Body of pancreas (tissue), 4 donors: Measurements from ENCODE around the gene SHBG.

Experiments
- POLR2A ChIP-seq, 3 donors: fragments of 450-650 bp; IDR thresholded peaks; one replicate each; pipeline ENCODE4 v1.6.1; 2016; ENCODE audit warnings: antibody characterized with exemption in 3 of 3, mild to moderate bottlenecking in 2 of 3
- TF ChIP-seq, protein P1 (sequence below), 7 experiments: fragments of 450-650 bp in 4 of 7; fragments of 200-600 bp in 3 of 7; sonication (generic) in 3 of 7; IDR thresholded peaks; one replicate each; pipeline ENCODE4 v1.5.1; 2016 to 2019; ENCODE audit warnings: antibody characterized with exemption in 7 of 7

DNA sequence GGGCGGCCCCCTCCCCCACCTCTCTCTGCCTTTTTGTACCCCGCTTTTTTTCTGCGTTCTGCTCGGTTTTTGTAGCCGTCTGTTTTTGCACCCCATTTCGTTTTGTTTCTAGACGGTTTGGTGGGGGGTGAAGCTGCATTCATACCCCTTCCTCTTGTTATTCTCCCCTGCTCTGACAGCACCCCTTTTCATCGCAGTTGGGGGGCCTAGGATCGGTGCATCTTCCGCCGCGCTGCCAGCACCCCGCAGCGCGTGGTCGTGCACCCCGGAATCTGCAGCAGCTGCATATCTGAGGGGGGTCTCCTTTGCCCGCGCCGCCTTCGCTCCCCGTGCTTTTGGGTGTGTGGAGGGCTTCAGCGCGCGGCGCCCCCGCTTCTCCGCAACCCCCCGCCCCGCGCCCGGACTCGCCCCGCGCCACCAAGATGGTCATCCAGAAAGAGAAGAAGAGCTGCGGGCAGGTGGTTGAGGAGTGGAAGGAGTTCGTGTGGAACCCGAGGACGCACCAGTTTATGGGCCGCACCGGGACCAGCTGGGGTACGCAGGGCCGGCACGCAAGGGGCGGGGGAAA, 21.2 kb downstream of the SHBG start:
- TF ChIP-seq, protein P1, sequence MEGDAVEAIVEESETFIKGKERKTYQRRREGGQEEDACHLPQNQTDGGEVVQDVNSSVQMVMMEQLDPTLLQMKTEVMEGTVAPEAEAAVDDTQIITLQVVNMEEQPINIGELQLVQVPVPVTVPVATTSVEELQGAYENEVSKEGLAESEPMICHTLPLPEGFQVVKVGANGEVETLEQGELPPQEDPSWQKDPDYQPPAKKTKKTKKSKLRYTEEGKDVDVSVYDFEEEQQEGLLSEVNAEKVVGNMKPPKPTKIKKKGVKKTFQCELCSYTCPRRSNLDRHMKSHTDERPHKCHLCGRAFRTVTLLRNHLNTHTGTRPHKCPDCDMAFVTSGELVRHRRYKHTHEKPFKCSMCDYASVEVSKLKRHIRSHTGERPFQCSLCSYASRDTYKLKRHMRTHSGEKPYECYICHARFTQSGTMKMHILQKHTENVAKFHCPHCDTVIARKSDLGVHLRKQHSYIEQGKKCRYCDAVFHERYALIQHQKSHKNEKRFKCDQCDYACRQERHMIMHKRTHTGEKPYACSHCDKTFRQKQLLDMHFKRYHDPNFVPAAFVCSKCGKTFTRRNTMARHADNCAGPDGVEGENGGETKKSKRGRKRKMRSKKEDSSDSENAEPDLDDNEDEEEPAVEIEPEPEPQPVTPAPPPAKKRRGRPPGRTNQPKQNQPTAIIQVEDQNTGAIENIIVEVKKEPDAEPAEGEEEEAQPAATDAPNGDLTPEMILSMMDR (IDR thresholded peaks at IDR 0.05), result no peak
- no peak for TF ChIP-seq POLR2A (IDR thresholded peaks at IDR 0.05)
